AG20443 (cell line): Measurements from ENCODE around the gene ADCYAP1R1.

Source experiments
- DNase-seq: peaks from one replicate; pipeline ENCODE4 v3.0.0; 2012; ENCODE audit warnings: low spot score, mixed read lengths

Gene ADCYAP1R1

GRCh38 chr7:31106303-31107105 lies 54.4 kb downstream of the ADCYAP1R1 start:
- DNase-seq = no peak

DNA sequence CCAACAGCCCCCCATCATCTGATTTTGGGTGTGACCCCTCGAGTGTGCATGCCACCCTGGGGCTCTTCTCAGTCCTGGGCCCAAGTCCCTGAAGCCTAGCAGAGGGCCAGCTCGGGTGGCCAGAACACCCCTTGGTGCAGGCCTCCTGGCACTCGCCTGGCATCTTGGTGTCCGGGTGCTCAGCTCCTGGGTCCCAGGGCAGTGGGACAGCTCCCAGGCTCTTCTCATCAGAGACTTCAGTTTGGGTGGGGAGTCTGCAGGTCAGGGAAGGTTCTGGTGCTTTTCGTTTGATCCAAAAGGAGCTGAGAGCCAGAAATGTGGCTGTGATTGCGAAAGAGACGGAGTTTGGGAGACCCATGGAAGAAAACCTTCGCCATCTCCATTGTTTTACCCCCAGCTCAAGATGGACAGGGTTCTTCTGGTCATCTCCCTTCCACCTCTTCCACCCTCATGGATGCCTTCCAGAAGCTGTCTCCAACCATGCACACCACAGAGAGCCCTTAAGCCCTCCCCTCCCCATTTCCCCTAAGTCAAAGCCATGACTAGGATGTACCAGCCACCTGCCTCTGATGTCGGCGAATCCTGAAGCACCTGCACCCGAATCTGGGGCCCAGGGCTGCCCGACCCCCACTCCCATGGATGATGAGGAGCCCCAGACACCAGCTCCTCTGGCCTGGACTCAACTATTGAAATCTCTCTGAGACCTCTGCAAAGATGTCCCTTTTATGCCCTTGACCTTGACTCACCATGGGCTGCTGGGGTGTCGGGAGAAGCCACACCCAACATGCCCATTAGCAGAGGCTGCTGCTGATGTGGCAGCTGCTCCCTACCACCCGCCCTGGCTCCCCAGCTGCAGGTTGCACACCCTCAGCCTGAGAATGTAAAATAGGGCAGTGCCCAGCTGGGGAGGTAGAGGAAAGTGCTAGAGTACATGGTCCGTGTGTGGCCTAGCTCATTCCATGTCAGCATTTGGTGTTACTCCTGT lies 55.3 kb downstream of the ADCYAP1R1 start:
- no peak for DNase-seq

GRCh38 chr7:31108097-31108657 lies 56.1 kb downstream of the ADCYAP1R1 start:
- DNase-seq = no peak

- no peak for DNase-seq
These were observed 57.6 kb downstream of the ADCYAP1R1 start for GRCh38 chr7:31109751-31110150.

- DNase-seq = no peak
These were observed 58.4 kb downstream of the ADCYAP1R1 start for GRCh38 chr7:31110331-31111108.

DNA sequence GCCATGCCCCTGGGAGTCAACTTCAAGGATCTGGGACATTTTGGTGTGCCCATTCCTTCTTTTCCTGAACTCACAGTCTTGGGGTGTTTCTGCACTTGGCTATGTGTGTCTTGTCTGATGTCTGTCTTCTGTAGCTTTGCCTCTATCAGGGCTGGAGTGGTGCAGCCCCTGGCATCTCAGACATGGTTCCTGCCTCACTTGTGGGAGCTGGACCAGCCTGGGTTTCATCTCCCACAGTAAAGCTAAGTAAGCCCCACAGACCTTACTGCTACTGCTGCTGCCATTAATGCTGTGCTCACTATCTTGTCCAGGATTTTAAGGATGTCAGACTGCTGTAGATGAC lies 59.0 kb downstream of the ADCYAP1R1 start:
- DNase-seq = no peak

GRCh38 chr7:31113660-31114059 lies 61.6 kb downstream of the ADCYAP1R1 start:
- no peak for DNase-seq

GRCh38 chr7:31114593-31115343 lies 62.7 kb downstream of the ADCYAP1R1 start:
- DNase-seq = peak; percentile 47

- DNase-seq = no peak
These were observed 64.5 kb downstream of the ADCYAP1R1 start for GRCh38 chr7:31116615-31117014.

- no peak for DNase-seq
These were observed 67.1 kb downstream of the ADCYAP1R1 start for GRCh38 chr7:31119249-31119648.

GRCh38 chr7:31120800-31121513 lies 68.8 kb downstream of the ADCYAP1R1 start:
- DNase-seq = peak; percentile 7

DNA sequence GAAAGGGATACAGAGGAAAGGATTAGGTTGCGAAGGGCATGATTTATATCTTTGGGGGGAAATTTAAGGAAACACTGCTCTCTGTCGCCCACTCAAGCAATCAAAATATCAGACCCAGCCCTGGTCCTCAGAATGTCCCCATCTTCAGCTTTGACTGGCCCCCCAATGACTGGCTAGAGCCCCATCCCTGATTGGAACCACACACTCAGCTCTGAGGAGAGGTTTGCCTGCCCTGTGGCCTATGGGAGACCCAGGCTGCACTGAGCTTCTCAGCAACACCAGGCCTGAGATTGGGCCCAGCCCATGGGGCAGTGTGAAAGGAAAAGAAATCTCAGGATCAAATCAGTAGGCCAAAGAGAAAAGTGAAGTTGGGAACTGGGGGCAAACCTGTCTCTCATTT lies 69.5 kb downstream of the ADCYAP1R1 start:
- DNase-seq = no peak

DNA sequence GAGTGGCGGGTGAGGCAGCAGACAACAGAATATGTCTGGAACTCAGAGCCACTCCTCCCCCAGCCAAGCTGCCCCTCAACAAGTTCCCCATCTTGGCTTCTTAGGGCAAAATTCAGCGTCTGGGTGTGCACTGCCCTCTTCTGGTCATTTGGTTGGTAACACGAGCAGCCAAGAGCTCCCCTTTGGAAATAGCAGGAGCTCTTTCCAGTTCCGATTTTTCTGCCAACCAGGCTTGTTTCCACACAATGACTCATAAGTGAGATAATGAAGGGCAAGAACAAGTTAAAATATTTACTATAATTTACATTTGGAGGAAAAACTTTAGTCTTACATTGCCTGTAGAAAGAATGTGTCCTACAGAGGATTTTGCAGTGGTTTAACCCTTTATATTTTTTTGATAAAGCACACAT lies 70.5 kb downstream of the ADCYAP1R1 start:
- peak; percentile 86 for DNase-seq

- peak; percentile 5 for DNase-seq
These were observed 71.2 kb downstream of the ADCYAP1R1 start for GRCh38 chr7:31123321-31123720.

- no peak for DNase-seq
These were observed 71.6 kb downstream of the ADCYAP1R1 start for GRCh38 chr7:31123726-31124125.

DNA sequence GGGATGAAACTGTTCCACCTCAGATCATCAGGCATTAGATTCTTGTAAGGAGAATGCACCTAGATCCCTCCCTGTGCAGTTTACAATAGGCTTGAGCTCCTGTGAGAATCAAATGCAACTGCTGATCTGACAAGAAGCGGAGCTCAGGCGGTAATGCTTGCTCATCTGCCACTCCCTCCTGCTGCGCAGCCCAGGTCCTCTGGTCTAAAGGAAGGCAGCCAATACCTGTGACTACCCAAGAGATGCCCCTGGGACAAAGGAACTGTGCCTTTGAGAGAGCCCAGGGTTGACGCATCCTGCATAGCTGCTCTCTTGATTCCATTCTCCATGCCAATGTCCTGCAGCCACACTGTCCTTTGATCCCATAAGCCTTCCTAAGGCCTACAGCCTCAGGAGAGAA lies 73.1 kb downstream of the ADCYAP1R1 start:
- peak; percentile 4 for DNase-seq

- peak; percentile 40 for DNase-seq
These were observed 74.9 kb downstream of the ADCYAP1R1 start for GRCh38 chr7:31126976-31127375.

- DNase-seq = no peak
These were observed 77.0 kb downstream of the ADCYAP1R1 start for GRCh38 chr7:31129067-31129466.

- no peak for DNase-seq
These were observed 81.4 kb downstream of the ADCYAP1R1 start for GRCh38 chr7:31133497-31133896.
